GM21723 (cell line): ENCODE measurements around the gene MIPEP.

Experiments
- ATAC-seq: cut with Tn5 transposase; IDR thresholded peaks from one replicate; pipeline ENCODE4 v1.9.1; 2021; ENCODE audit warnings: mild to moderate bottlenecking, moderate library complexity; ENCODE audit not compliant: unreplicated experiment

Gene MIPEP

DNA sequence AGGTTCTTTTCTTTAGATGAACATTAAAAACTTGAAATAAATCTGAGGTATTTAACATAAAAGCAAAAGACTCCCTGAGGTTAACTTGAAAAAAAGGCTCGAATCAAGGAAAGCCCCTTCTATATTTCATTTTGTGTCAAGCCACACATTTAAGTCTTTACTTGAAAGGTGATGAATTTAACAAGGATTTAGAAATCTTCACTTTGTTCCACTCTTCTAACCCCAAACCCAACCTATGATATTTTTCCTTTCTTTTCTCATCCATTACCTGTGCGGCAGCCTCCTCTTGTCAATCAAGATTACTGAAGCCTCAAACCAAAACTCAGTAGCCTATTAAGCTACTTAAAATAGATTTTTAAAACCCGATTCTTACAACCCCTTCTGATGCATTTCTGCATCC, 33.8 kb downstream of the MIPEP start:
- no peak for ATAC-seq

DNA sequence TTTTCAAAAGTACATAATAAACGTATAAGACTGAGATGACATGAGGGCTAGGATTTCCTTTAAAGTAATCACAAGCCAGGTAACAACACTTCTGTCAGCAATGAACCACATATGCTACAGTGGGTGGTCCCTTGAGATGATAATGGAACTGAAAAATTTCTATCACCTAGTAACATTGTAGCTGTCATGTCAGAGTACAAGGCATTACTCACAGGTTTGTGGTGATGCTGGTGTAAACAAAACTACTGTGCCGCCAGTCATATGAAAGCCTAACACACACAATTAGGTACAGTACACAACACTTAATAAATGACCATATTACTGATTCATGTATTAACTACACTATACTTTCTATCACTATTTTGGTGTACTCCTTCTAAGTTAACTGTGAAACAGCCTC, 36.8 kb downstream of the MIPEP start:
- no peak for ATAC-seq

DNA sequence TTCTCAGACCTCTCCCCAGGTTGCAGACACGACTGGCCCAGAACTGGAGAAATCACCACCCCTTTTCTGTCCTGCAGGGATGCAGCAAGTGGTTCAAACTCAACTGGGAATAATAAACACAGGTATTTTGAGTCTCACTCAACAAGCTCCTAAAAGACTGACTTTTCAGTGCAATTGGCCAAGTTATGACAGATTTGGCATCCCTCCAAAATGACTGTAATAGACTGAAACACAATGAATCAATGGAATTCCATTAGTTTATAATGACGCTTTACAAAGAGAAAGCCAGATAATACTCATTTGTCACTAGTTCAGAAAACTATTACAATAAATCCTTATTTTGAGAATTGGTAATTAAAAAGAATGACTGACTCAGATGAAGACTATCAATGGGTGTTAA, 38.1 kb downstream of the MIPEP start:
- no peak for ATAC-seq

DNA sequence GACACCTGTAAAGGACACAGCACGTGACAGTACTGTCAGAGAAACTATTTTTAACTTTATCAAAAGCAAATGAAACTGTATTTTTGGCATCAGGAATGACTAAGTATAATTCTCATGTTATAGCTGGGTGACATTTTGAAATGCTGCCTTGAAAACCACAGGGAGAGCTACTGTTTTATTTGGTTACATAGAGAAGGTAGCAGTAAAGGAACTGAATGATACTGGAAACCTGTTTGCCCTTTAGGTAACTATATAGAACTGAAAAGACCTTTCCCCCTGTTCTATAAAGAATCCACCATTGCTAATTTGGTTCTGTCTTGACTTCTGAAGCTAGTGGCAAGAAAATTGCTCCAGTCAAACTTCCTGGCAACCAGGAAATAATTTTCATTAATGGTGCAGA, 39.1 kb downstream of the MIPEP start:
- no peak for ATAC-seq

DNA sequence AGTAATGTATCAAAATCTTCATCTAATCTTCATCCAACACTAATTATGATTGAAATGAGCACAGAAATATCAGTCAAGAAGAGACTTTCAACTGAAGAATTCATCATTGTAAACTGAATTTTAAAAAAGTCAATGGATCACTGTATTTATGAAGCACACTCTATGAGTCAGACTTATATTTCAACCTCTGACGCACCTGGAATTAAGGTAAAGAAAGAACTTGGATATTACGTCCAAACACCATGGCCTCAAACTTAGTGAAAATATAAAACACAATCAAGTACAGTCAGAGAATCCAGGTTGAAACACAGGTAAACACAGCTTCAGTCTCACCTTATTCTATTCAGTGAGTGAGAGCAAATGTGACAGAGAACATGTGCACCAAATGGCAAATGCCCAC, 39.5 kb downstream of the MIPEP start:
- ATAC-seq, result no peak

DNA sequence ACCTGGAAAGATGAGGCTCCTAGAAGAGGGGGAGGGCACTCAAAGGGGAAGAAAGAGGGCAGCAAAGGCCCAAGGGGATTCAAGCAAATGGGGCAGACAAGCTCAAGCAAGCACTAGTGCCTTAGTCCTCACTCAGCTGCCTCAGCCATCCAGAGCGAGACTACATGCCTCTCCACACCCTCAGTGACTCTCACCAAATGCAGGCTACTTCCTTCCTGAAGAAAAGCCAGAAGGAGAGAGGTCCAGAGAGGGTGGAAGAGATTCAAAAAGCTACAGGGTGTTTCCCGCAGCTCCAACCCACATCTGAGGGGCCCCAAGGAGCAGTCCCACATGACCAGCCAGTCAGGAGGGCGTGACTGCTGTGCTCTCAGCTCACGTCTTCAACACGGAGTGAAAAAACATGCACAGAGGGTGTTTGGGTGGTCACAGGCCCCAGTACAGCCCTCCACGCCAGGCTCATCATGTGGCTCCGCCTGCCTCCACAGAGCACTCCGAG, 40.5 kb downstream of the MIPEP start:
- no peak for ATAC-seq

DNA sequence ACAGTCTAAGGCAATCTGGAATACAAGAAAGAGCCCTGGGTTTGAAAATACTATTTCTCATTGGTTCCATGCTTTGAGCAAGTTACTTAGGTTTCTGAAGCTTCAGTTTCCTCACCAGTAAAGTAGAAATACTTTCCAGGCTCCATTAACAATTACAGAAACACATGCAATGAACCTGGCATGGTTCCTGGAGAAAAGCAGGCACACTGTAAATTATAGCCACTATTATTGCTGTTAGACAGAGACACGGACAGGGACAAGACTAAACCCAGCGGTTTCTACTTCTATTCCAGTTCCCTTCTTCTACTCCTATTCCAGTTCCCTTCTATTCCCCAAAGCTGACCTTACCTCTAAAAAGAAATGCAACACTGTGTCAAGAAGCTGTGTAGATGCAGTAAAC, 41.2 kb downstream of the MIPEP start:
- ATAC-seq, result no peak

DNA sequence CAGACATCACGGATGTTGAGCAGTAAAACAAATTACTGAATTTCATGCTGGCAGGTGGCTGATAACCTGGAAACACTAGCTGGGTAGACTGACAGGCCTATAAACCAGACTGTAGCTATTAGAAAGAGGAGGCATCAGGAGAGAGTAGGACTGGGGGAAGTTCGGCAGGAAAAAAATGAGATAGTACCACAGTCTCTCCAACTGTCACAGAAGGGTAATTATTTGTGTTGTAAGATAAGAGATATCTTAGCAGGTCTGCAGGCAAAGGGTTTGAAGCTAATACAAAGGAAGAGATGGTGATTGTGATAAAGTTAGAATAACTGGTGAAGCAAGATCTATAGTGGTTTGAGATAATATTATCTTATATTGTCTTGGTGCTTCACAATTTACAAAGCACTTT, 41.7 kb downstream of the MIPEP start:
- ATAC-seq, result no peak

DNA sequence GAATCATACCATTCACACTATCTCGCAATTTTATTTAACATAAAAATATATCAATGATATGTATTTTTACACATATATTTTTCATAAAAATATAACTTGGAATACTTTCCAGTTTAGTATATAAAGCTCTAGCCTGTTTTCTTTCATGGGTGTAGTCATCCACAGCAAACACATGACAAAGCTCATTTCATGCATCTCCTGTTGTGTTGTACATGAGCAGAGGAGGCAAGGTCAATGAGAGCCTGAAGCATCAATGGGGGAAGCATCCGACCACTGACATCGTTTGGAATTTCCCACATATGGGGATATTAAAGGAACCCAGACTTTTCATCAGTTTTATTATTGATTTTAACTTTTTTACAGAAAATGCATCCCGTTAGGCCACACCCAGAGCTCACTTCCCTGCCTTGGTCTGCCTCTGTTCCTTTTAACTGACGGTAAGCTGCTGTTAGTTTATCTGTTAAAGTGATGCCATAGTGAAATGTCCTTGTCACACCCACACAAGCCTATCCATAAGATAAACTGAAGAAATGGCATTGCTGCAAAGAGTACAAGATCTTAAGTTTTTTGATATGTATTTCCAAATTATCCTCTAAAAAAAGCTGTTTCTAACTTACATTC, 44.0 kb downstream of the MIPEP start:
- peak; percentile 37 for ATAC-seq

DNA sequence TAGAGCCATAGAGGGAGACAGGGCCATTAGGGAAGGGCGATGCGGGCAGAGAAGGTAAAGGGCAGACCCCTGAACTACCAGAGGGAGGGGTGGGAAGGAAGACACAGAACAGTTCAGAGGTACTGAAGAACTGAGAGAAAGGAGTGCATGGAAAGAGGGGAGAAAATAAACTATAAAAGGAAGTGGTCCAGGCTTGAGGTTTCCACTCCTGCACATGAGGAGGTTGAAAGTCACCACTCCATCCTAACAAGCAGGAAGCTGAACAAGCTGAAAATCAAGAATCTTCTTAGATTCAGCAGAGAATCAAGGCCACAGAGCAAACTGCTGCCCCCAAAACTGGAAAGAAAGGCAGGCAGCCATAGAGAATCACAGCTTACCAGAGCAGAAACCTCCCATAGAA, 45.1 kb downstream of the MIPEP start:
- ATAC-seq, result no peak

DNA sequence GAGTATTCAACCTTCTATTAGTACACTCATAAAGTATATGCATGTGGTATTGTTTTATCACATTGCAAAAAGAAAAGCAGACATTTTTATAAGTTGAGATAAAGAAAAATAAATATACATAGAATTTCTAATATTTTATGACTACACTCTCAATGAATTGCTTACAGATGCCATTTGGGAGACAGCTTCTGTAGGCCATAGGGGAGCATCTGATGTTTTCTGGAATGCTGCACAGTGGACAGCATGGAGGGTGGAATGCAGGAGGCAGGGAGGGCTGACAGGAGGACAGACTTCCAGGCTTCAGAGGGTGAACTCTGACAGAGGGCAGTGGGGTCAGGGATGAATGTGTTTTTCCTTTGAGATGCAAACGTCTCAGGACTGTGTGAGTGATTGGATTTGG, 45.8 kb downstream of the MIPEP start:
- no peak for ATAC-seq

DNA sequence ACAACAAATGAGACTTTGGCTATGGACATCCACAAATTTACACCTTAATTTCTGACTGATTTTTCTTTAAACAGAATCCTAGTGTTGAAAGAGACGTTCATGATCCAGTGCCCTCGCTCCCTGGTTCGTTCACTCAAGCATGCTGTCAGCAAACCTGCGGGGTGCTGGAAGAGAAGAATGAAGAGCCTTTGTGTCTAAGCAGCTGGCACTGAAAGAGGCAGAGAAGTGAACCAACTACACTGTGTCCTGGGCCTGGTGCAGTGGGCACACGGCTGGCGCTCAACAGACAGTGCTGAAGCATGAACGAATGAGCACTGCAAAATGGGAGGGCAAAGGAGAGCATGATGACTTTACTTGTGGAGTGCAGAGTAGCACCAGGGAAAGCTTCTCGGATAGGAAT, 46.8 kb downstream of the MIPEP start:
- no peak for ATAC-seq

DNA sequence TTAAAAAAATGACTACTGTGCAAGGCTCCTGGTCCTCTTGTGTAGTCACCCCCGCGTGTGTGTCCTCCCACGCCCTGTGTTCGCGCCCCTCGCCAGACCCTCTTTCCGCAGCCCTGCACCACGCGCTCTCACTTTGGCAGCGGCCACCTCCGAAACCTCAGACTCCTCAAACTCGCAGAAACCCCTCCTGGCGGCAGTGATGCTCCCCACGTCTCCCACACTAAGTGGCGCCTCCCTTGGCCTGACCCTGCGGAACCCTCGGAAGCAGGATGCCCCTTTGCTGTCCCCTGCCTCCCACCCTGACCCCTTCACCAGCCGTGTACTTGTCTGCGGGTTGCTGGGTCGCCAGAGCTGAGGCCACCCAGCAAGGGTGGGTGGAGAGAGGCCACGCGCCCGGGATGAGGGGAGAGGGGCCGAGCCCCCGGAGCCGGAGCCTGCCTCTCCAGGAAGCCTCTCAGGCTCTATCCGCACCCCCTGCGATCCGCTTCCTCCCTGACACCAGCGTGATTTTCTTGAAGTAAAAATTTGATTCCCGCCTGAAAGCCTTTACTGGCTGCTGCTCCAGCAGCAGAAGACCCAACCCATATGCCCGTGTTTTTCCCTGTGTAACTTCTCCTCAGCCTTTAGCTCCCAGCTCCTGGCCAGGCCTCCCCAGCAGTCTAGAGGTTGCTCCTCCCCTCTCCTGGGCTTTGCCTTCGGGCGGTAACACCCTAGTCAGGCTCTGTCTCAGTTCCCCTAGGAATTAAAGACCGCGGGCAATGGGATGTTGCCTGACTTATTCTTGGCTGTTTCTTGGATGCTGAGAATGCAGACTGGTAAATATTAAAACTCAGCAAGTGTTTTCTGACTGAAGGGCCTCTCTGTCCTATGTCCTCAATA, 55.2 kb downstream of the MIPEP start:
- ATAC-seq, result no peak

DNA sequence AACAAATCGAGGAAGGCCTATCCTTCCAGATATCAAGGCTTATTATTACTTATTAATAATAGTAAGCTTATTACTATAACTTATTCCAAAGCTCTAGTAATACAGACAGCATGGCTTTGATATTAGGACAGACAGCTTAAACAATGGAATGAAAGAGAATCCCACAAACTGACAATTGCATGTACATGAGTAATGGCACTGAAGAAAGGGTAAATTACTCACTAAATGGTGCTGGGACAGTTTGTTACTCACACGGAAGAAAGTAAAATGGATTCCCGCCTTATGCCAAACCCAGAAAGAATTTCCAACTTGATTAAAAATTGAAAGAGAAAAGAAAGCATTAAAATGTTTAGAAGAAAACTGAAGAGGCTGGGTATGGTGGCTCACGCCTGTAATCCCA, 60.3 kb downstream of the MIPEP start:
- ATAC-seq, result no peak

DNA sequence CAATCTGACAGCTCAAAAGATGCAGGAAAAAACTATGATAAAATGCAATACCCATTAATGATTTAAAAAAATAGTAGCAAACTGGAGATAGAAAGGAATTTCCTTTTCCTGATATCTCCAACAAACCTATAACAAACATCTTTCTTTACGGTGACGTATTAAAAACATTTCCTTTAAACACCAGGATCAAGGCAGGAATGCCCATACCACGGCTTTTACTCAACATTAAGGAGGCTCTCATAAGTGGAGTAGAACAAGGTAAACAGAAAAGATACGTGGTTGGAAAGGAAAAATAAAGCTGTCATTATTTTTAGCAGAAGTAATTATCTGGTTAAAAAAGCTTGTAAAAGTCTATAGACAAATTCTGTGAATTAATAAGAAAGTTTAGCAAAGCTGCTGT, 61.1 kb downstream of the MIPEP start:
- no peak for ATAC-seq

DNA sequence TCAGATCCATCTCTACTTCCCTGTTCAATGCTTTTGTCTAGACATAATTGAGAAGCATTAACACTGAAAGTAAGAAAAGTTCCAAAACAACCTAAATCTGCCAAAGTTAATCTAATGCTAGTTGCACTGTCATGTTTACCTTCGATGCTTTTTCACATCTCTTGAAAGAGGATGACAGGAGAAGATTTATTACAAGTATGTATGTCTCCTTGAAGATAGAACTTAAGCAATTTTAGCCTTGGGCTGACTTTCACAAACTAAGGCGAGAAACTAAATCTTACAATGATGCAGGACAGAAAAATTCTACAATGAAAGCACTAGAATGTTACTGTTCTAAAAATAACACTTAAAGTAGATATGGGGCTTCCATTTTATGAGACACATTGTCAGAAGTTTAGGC, 64.0 kb downstream of the MIPEP start:
- no peak for ATAC-seq

DNA sequence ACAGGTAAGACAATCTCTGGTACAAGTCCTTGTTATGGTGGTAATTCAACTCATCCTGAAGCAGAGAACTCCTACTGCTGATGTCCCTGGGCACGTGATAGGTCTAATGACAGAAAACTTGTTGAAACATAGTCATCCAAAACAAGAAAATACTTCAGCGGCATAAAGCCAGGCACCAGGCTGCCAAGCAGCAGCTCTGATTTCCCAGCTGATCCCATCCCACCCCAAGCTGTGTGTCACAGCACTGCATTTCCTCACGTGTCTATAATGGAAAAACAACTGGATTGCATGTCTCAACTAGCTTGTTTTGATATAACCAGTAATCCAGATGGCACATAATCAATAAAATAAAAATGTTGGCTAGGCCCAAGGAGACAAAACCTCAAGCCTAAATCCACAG, 64.8 kb downstream of the MIPEP start:
- no peak for ATAC-seq

DNA sequence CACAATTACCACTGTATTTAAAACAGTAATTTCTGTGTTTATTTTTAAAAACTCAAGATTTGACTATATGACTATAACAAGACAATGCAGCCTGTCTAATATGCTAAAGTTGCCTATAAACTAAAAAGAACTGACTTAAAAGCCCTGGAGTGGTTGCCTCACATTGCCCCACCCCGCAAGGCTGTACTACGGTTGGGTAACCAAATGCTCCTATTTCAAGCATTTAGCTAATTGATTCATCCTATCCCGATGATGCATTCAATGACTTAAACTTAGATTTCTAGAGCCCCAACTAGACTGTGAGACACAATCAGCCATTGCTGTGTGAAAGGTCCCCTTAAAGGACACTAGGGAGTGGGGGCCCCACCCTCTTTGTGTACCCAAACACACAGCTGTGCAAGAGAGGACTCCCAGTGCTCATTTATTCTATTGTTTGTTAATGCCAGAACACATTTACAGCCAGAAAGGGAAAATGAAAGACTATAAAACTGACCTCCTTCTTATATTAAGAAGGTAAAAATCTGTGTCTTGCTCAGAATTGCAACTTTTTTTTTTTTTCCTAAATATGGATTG, 66.9 kb downstream of the MIPEP start:
- ATAC-seq, result no peak

DNA sequence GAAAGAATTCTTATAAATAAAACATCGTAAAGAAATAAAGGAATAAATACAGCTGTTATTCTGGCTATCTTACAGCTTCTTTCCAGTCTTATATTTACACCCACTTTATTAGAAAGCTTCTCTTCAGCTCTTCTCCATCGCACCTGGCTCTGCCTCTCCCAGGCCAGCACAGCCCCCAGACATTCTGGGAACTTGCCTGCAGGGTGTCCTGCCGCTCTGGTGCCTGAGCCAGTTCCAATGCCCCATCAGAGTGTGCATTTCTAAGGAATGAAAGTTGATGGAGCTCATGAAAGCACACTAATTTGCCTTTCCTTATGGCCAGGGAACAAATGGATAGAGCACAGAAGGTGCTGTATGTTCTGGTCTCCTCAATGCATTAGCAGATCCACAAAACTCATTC, 68.7 kb downstream of the MIPEP start:
- no peak for ATAC-seq

DNA sequence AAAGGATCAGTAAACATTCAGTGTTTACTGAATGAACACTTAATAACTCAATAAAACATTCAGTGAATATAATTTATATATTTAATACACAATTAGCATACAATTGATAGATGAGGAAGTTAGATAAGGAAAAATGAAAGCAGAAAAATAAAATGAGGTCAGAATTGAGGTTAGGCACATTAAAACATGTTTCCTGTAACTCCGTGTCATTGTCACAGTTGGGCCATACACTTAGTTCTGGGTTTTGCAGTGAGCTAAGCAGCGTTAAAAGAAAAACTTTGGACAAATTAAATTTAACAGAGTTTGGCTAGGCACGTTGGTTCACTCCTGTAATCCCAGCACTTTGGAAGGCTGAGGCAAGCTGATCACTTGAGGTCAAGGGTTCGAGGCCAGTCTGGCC, 71.4 kb downstream of the MIPEP start:
- ATAC-seq, result no peak

DNA sequence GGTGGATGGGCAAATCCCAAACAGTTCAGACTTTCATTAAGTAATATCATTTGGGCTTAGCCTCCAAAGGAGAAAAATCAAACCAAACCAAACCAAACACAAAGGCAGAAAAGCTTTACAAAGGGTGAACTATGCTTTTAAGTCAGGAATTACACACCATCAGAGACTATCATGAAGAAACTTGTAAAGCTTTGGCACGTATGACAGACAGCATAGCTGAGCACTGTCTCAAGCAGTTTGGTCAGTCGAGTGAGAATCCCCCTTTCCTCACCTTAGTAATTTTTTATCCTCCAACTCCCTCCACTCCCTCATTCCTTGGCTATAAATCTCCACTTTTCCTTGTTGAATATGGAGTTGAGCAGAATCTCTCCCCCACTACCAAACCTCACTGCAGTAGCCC, 72.1 kb downstream of the MIPEP start:
- ATAC-seq, result no peak

DNA sequence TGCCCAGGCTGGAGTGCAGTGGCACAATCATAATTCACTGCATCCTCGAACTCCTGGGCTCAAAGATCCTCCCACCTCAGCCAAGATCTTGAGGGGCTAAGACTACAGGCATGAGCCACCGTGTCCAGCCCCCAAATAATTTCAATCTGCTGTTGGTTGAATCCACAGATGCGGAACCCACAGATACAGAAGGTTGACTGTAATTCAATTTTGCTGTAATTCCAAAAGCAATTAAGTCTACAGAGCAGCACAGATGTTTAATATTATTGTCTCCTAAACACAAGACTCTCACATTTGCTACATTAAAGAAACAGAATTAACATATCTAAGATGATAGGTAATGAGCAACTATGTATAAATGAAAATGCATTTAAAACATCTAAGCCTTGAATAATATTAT, 75.6 kb downstream of the MIPEP start:
- ATAC-seq, result no peak
